RWPE1 (cell line): Measurements from ENCODE around the gene AKR1B15.

Source experiments
- CTCF ChIA-PET: fragments of 350-600 bp; sonication (Branson Sonifier 250); formaldehyde crosslinking; extraction: SDS; loops from one replicate; lab custom pipeline; 2021; lab: Yijun Ruan, JAX
- POLR2A ChIA-PET: fragments of 400-600 bp; formaldehyde crosslinking; extraction: SDS; loops from one replicate; lab custom pipeline; 2020; ENCODE audit warnings: antibody characterized with exemption; ENCODE audit not compliant: low non-redundant PET; lab: Yijun Ruan, JAX
- DNase-seq: peaks from one replicate; pipeline ENCODE4 v3.0.0; 2012; ENCODE audit warnings: low spot score
- H3K27ac ChIP-seq: fragments of 450-650 bp; 2 replicates; pipeline ENCODE4 v1.5.1; 2017
- TF ChIP-seq, protein P1 (sequence below): fragments of 450-650 bp; conservative IDR thresholded peaks from 2 replicates; pipeline ENCODE4 v1.5.1; 2017; ENCODE audit warnings: low read depth, mild to moderate bottlenecking

Gene AKR1B15

DNA sequence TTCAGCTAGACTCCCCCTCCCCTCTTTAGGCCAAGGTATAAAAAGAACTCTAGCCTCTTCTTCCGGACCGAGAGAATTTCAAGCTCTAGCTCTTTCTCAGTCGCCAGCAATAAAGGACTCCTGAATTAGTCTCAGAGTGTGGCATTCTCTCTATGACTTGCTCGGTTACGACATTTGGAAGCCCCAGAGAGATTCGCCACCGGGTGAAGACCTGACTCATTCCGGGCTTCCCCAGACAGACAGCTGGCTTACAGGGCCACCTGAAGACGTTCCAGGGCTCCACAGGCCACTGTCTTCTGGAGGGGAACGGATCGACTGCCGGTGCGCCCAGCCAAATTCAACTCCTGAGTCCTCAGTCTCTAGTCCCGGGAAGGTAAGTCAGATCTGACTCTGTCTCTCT lies at the start of gene AKR1B15:
Gene AKR1B15, plus strand, starts transcription at position 234 of the 400 bp plus-strand sequence. CDS start 15,510 bp downstream, outside the sequence.
- peak; percentile 22 for DNase-seq
- ChIA-PET POLR2A (no interaction called here), CTCF (interaction anchor here (0.8 to 1.3 kb wide), 2 partner anchors 35 to 57 kb away, joined by 3 to 4 read pairs; no protein-coding TSS in a partner anchor)
- TF ChIP-seq, protein P1, sequence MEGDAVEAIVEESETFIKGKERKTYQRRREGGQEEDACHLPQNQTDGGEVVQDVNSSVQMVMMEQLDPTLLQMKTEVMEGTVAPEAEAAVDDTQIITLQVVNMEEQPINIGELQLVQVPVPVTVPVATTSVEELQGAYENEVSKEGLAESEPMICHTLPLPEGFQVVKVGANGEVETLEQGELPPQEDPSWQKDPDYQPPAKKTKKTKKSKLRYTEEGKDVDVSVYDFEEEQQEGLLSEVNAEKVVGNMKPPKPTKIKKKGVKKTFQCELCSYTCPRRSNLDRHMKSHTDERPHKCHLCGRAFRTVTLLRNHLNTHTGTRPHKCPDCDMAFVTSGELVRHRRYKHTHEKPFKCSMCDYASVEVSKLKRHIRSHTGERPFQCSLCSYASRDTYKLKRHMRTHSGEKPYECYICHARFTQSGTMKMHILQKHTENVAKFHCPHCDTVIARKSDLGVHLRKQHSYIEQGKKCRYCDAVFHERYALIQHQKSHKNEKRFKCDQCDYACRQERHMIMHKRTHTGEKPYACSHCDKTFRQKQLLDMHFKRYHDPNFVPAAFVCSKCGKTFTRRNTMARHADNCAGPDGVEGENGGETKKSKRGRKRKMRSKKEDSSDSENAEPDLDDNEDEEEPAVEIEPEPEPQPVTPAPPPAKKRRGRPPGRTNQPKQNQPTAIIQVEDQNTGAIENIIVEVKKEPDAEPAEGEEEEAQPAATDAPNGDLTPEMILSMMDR = no peak
- no peak within 1 kb of the TSS for H3K27ac ChIP-seq

DNA sequence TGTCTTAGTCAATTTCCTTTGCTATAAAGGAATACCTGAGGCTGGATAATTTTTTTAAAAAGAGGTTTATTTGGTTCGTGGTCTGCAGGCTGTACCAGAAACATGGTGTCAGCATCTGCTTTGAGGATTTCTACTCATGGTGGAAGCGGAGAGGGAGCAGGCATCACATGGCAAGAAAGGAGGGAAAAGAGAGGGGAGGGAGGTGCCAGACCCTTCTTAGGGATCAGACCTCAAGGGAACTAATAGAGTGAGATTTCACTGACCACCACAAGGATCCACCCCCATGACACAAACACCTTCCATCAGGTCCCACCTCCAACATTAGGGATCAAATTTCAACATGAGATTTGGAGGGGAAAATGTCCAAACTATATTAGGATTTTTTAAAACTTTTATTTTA lies 48.5 kb upstream of the AKR1B15 start:
- ChIA-PET CTCF (no interaction called here), POLR2A (no interaction called here)
- TF ChIP-seq, protein P1 = no peak
- no peak overlapping the region for H3K27ac ChIP-seq
- DNase-seq = no peak

DNA sequence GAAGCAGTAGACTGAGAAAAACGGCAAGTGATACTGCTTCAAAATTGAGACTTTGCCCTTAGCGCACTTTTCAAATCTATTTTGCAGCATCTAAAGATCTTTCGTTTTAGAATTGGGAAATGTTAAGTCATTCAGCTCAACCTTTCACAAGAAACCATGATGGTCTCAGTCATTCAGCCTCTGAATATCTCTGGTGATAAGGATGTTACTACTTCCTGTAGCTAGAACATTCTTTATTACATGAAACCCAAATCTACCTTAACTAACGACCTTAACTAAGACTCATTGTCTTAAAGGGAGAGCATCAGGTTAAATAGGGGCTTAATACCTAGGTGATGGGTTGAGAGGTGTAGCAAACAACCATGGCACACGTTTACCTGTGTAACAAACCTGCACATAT lies 47.9 kb upstream of the AKR1B15 start:
- no peak overlapping the region for H3K27ac ChIP-seq
- ChIA-PET CTCF (no interaction called here), POLR2A (no interaction called here)
- TF ChIP-seq, protein P1 = no peak
- no peak for DNase-seq

DNA sequence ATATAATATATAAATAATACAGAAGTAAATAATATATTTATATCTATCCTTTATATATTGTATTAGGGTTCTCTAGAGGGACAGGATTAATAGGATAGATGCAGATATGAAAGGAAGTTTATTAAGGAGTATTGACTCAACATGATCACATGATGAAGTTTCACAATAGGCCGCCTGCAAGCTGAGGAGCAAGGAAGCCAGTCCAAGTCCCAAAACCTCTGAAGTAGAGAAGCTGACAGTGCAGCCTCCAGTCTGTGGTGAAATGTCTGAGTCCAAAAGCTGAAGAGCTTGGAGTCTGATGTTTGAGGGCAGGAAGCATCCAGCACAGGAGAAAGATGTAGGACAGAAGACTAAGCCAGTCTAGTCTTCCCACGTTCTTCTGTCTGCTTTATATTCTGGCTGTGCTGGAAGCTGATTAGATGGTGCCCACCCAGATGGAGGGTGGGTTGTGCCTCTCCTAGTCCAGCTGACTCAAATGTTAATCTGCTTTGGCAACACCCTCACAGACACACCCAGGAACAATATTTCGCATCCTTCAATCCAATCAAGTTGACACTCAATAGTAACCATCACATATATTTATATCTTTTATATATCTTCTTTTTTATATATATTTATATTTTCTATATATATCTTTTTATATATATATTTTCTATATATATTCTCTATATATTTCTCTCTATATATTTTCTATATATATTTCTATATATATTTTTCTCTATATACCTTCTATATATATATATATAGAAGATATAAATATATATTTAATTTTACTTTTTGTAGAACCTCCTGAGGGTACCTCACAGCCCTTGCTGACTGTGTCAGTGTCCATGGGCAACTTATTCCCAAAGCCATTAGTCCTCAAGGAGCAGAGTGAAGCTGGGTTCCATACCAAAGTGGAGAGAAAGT lies 46.2 kb upstream of the AKR1B15 start:
- ChIA-PET POLR2A (no interaction called here), CTCF (interaction anchor here (0.8 kb wide), 1 partner anchor 98 kb away, joined by 4 read pairs; no protein-coding TSS in a partner anchor)
- TF ChIP-seq, protein P1 = no peak
- DNase-seq = no peak
- H3K27ac ChIP-seq = no peak overlapping the region

DNA sequence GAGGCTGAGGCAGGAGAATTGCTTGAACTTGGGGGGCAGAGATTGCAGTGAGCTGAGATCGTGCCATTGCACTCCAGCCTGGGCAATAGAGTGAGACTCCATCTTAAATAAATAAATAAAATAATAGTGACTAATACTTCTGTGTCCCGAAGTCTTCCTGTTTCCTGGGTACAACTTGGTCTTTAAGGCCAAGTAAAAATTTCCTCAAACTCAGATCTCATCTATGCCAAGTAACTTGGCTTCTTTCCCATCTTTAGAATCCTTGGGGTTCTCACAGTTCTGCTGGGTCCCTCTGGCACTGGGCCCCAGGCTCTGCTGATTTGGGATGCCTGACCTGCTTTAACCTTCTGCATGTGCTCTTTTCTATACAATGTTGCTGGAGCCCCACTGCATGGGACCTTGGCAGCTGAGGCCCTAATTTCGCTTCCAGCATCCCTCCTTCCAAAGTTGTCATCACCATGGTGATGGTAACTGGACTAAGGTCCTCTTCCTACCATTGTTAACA lies 44.2 kb upstream of the AKR1B15 start:
- ChIA-PET POLR2A (no interaction called here), CTCF (no interaction called here)
- no peak overlapping the region for H3K27ac ChIP-seq
- TF ChIP-seq, protein P1 = no peak
- DNase-seq = no peak

DNA sequence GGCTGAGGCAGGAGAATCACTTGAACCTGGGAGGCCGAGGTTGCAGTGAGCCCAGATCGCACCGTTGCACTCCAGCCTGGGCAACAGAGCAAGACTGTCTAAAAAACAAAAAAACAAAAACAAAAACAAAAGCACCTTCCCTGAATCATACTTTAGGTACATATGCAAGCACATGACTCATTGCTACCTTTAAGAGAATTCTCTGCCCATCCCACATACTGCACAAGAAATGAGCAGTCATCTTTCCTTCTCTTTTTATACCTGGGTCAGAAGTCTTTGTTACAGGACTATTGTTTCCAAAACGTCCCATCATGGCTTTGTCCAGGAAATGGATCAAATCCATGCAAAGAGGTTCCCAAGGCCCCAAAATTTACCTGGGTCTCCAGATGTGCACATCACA lies 43.1 kb upstream of the AKR1B15 start:
- ChIA-PET POLR2A (no interaction called here), CTCF (no interaction called here)
- no peak overlapping the region for H3K27ac ChIP-seq
- TF ChIP-seq, protein P1 = no peak
- DNase-seq = no peak
